Left kidney (tissue), 8 donors: ENCODE measurements around the gene DERA. TPM values are rescaled to one million over a fixed set of nuclear protein-coding genes. Genes with fewer than 3 reads are reported as not detected.
A peak's percentile ranks its signal among the peaks of the same experiment; 100 is the strongest.
"Not testable (repeated sequence)": the region's sequence is repeated elsewhere in the genome, so short reads cannot be mapped to it uniquely, and the experiment has no call there.

Experiments
- DNase-seq: peaks from one replicate; pipeline ENCODE4 v3.0.0-alpha.2; 2013
- long read RNA-seq, 8 donors: transcript quantifications; one replicate each; lab custom pipeline, GENCODE V29; 2026
- polyA plus RNA-seq: library from polyadenylated mRNA; unstranded; fragments of 120-200 nt; gene quantifications from one replicate; pipeline ENCODE4 v1.2.1, GENCODE V29; 2013; ENCODE audit not compliant: insufficient read length

The DERA gene
- polyA plus RNA-seq, result 49.9 TPM
- long read RNA-seq, donor 1, transcript DERA-201 (9 exons, 1,705 nt), result major isoform, 24 of 49 reads
- long read RNA-seq, donor 1, partial matches to known transcripts, result 23 of 49 reads
- long read RNA-seq, donor 1, other reads (novel, unspliced or antisense), result 0 of 49 reads
- long read RNA-seq, donor 2, transcript DERA-201 (9 exons, 1,705 nt), result major isoform, 16 of 33 reads
- long read RNA-seq, donor 2, partial matches to known transcripts, result 17 of 33 reads
- long read RNA-seq, donor 2, other reads (novel, unspliced or antisense), result 0 of 33 reads
- long read RNA-seq, donor 3, transcript DERA-201 (9 exons, 1,705 nt), result major isoform, 13 of 24 reads
- long read RNA-seq, donor 3, partial matches to known transcripts, result 9 of 24 reads
- long read RNA-seq, donor 3, other reads (novel, unspliced or antisense), result 0 of 24 reads
- long read RNA-seq, donor 4, partial matches to known transcripts, result 0 of 2 reads
- long read RNA-seq, donor 4, other reads (novel, unspliced or antisense), result 0 of 2 reads
- long read RNA-seq, donor 5, transcript DERA-201 (9 exons, 1,705 nt), result major isoform, 43 of 63 reads
- long read RNA-seq, donor 5, partial matches to known transcripts, result 17 of 63 reads
- long read RNA-seq, donor 5, other reads (novel, unspliced or antisense), result 0 of 63 reads
- long read RNA-seq, donor 6, transcript DERA-201 (9 exons, 1,705 nt), result major isoform, 19 of 19 reads
- long read RNA-seq, donor 6, partial matches to known transcripts, result 0 of 19 reads
- long read RNA-seq, donor 6, other reads (novel, unspliced or antisense), result 0 of 19 reads
- long read RNA-seq, donor 7, transcript DERA-201 (9 exons, 1,705 nt), result major isoform, 28 of 56 reads
- long read RNA-seq, donor 7, partial matches to known transcripts, result 27 of 56 reads
- long read RNA-seq, donor 7, other reads (novel, unspliced or antisense), result 0 of 56 reads
- long read RNA-seq, donor 8, transcript DERA-201 (9 exons, 1,705 nt), result major isoform, 10 of 16 reads
- long read RNA-seq, donor 8, partial matches to known transcripts, result 5 of 16 reads
- long read RNA-seq, donor 8, other reads (novel, unspliced or antisense), result 0 of 16 reads

DNA sequence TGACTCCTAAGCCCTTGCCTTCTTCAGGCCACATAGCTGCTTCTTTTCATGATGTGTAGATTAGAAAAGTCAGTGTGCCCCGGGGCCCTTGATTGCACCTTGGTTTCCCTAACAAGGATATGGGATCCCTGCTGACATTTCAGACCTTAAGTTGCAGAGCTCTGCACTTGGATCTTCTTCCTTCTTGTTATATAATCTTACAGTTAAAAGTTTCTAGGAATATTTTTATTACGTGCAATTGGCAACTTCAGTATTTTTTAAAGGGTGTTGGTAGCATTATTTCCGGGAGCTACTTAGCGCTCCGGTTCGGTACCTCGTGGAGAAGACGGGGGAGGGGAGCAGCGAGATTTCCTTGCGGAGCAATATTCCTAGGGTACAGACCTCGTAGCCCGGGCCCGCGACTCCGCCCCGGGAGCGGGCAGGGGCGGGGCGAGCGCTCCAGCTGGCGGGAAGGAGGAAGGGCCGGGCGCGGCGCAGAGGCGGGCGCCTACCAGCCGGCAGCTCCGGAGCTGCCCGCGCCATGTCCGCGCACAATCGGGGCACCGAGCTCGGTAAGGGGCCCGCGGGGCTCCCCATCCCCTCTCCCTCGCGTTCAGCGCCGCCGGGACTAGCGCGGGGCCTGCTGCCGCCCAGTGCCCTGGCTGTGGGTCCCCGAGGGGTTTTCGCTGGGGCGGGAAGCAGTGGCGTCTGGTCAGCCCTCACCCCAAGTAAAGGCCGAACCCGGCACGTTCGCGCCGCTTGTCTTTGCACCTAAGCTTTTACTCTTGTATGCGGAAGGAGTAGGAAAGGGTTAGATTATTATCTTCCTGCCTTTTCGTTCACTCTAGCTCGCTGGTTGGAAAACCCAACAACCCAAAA, at the start of gene DERA:
DERA (plus strand) TSS at position 469 of the 858 bp plus-strand sequence; CDS start at position 521, 52 bp downstream.
- peak; percentile 70 for DNase-seq

DNA sequence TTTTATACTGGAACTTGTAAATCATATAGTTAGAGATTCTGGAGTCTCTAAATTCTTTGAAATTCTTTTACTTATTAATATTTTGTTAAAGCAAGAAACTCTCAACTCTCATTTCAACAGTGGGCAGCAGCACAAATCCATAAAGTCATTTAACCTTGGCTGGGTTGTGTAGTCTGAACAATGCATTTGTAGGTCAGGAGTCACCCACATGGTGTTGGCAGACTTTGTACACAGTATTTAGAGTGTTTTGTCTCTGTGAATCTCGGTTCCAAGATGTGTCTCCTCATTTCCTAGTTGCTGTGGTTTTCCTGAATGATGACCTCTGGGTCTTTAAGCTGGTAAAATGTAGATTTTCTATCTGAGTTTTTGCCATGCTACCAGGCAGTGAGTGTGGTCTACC, 49.7 kb upstream of the DERA start:
- no peak for DNase-seq

DNA sequence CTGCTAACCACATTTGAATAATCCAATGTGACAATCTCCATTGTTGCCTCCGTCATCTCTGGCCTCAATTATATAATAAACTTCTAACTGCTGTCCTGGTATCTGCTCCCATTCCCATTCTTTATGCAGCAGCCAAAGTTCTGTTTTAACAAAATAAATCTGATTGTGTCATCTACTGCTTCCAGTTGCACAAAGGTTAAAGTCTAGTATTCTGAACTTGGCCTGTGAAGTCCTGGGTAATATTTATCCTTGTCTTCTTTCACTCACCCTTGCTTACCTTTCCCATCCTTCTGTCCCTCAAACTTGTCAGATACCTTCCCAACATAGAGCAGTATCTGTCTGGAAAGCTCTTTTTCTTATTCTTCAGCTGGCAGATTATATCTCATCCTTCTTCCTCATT, 48.3 kb upstream of the DERA start:
- DNase-seq, result no peak

DNA sequence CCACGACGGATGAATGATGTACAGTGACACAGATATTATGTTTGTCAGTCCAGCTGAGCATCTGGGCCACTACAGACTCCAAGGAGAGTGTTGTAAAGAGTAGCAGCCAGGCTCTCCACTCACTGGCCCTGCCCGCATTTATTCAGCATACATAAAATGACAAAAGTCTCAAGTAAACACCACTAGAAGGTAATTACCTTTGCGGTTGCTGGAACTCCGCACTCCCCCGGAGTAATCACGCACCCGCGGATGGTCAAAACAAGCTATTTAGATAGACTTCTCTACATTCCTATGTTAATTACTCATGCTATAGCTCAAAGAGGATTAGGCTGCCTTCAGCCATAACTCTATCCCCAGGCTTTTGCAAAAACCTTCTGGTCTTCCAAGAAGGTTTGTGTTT, 47.8 kb upstream of the DERA start:
- DNase-seq, result no peak

DNA sequence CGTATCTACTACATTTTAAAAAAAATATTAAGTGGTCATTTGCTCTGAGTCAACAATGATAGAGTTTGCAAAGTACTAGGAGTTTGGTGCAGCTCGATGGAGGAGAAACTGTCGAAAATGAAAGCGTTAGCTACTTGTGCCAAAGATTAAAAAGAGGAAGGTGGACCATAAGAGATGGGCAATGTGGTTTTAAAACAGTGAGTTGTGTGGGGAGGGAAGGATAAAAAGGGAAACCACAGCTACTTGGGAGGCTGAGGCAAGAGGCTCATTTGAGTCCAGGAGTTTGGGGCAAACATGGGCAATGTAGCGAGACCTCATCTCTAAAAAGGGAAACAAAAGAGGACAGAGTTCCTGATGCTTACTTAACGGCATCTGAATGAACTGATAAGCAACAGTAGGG, 47.1 kb upstream of the DERA start:
- no peak for DNase-seq

DNA sequence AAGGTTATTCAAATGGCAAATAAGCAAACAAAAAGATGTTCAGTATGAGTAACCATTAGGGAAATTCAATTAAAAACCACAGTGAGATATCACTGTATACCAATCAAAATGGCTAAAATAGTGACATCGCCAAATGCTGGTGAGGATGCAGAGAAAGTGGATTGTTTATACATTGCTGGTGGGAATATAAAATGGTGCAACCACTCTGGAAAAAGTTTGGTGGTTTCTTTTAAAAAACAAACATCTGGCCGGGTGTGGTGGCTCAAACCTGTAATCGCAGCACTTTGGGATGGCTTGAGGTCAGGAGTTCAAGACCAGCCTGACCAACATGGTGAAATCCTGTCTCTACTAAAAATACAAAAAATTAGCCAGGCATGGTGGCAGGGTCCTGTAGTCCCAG, 42.9 kb upstream of the DERA start:
- no peak for DNase-seq

DNA sequence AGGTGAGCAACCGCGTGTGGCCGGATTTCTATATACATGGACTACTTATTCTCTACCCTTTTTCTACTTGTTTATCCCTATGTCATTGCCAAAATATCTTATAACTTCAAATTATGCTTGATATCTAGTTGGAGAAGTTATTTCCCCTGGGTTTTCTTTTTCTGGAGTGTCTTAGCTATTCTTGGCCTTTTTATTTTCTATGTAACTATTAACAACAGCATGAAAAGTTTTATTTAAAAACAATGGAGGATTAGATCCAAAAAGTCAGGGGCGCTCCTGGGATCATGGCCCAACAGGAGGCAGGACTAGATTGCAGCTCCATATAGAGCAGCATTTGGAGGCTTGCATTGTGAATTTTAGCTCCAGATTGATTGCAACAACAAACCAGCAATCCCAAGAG, 37.6 kb upstream of the DERA start:
- no peak for DNase-seq

DNA sequence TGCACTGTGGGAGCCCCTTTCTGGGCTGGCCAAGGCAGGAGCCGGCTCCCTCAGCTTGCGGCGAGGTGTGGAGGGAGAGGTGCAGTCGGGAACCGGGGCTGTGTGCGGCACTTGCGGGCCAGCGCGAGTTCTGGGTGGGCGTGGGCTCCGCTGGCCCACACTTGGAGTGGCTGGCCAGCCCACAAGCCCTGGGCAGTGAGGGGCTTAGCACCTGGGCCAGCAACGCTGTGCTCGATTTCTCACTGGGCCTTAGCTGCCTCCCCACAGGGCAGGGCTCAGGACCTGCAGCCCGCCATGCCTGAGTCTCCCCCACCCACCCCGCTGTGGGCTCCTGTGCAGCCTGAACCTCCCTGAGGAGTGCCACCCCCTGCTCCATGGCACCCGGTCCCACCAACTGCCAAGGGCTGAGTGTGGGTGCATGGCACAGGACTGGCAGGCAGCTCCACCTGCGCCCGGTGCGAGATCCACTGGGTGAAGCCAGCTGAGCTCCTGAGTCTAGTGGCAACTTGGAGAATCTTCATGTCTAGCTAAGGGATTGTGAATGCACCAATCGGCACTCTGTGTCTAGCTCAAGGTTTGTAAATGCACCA, 36.5 kb upstream of the DERA start:
- DNase-seq, result not testable (repeated sequence)

DNA sequence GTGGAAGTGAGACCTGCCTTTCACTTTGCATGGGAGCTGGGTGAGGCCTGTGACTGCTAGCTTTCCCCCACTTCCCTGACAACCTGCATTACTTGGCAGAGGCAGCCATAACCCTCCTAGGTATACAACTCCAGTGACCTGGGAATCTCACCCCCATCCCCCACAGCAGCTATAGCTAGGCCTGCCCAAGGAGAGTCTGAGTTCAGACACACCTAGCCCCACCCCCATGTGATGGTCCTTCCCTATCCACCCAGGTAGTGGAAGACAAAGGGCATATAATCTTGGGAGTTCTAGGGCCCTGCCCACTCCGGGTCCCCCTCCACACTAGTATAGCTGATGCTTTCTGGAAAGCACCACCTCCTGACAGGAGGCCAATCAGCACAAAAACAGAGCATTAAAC, 35.3 kb upstream of the DERA start:
- no peak for DNase-seq

DNA sequence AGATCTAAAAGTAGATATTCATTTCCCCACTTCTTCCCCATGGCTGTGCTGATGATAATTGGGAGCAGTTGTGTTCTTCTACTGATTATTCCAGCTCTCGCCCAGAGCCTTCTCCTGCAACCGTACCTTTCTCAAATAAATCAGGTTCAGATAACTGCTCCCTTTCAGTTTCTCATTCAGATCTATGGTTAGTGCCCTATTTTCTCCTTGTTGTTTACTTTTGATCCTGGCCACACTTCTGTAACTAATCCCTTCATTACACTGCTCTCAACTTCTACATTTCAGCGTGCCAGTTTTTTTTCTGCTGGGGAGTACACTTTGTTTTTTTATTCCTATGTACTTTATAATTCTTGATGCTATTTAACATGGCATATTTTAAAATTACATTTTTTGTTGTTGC, 31.7 kb upstream of the DERA start:
- DNase-seq, result no peak

DNA sequence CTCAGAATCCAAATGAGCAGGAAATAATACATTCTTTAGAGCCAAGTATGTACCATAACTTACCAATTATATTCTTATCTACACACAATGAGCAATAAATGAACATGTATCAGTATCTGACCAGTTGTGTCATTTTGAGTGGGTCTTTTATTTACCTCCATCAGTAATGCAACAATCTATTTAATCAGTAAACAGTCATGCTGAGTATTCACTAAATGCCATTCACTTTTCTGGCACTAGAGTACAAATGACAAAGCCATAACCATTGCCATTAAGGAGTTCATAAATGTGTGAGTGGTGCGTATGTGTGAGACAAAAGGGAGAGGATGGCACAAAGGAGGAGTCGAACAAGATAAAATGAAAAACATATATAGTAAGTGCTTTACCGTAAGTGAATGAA, 30.4 kb upstream of the DERA start:
- no peak for DNase-seq

DNA sequence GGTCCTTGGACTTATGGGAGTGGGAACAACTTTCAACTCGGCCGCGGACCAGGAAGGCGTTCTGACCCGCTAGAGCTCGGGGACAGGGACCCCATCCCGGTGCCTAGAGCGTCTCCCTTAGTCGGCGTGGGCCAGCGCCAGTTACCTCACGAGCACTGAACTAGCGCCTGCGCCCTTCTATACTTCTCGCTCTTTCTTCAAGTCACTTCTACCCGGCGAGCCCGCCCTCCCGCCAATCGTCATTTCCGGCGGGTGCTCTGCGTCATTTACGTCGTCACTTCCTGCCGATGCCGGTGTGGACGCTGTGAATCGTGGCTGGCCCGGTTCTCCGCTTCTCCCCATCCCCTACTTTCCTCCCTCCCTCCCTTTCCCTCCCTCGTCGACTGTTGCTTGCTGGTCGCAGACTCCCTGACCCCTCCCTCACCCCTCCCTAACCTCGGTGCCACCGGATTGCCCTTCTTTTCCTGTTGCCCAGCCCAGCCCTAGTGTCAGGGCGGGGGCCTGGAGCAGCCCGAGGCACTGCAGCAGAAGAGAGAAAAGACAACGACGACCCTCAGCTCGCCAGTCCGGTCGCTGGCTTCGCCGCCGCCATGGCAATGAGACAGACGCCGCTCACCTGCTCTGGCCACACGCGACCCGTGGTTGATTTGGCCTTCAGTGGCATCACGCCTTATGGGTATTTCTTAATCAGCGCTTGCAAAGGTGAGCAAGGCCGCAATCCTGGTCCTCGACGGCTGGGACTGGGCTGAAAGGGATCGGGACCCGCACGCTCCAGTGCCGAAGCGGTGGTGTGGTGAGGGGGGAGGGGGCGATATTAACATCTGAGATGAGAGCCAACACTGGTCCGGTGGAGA, 28.8 kb upstream of the DERA start, which contains the start of gene STRAP:
STRAP (plus strand) TSS at position 270 of the 854 bp plus-strand sequence; CDS start at position 591, 321 bp downstream.
- peak; percentile 97 for DNase-seq

DNA sequence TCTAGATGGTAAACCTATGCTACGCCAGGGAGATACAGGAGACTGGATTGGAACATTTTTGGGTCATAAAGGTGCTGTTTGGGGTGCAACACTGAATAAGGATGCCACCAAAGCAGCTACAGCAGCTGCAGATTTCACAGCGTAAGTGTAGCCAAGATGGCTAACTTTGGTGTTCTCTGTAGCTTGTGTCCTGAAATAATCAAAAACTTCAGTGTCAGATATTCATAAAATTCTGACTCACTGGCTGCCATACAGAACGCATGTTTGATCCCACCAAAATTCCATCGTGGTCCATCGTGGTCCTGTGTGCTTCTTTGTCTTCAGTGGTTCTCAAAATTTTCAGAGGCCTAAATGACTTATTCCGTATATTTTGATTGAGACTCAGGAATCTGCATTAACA, 27.6 kb upstream of the DERA start:
- peak; percentile 5 for DNase-seq

DNA sequence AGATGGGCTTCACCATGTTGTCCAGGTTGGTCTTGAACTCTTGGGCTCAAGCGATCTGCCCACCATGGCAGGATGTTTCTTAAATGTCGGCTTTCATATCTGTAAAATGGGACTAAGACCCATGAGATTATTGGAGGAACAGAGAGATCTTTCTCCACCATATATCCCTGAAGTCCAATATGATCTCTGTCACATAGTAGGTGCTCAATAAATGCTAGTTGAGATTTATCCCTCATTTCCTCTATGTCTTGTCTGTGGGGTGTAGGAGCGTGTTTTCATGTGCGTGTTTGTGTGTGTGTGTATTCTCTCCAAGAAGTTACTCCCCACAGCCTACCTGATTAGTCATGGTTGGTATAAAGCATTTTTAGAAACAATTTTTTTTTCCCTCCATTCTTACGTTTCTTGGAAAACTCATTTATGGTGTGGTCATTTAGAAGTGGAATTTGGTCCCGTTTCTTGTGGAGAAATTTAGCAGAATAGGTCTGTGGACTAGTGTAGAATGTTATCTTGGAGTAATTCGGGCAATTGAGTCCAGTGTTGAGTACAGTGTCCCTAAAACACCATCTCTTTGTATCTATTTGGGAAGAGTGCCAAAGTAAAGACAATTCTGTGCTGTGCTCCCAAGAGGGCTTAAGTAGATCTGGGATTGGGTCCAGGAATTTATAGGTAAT, 24.6 kb upstream of the DERA start:
- DNase-seq, result no peak

DNA sequence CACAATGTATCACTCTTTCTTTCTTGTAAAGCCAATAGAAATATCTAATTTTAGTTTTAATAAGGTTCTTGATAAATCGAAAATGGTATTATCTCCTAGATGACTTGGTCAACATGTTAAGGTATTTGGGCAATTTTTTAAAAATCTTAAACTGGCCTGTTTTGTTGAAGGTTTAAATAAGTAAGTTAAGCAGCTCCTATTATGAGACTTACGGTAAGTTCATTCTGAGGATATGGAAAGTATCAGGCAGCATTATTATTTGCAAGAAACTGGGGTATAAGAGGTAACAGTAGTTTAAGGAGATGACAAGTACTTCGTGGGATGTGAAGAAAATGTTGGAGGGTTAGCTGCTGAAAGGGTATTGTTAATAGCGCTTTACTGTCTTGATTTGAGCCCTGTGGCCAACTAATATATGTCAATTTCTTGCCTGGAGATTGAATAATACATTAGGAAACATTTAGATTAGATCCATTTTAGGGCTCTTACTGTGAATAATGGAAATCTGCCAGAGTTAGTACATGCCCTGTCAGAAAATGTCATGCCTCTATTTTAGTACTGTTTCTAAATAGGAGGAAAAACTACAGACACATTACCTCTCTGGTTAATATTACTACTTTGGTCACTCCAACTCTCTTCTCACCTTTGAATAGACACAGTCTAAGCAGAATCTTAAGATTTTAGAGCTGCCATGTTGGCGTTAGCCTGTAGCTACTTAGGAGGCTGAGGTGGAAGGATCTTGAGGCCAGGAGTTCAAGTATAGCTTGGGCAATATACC, 23.9 kb upstream of the DERA start:
- no peak for DNase-seq

DNA sequence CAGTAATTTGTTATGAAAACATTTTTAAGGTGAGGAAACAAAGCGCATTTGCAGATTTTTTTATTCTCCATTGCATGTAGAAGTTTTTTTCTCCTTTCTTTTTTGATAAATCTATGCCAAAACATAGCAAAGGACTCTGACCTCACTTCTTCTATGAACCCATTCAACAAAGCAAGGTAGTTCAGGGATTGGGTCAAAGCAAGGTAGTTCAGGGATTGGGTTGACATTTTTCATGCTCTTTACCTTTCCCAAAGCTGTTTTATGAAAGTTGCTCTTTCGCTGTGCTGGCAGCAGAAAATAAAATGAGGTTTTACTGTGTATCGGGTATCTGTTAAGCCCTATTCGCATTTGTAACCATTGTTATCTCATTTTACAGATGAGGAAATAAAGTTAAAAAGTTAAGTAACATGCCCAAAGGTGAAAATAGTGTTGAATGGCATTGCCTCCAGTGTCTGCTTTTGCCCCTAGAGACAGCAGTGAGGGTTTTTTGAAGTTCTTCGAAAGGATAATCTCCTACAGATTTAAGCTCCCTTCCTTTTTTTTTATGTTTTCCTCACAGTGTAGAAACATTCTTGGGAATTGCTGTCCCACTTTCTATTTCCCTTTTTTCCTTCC, 18.4 kb upstream of the DERA start:
- no peak for DNase-seq

DNA sequence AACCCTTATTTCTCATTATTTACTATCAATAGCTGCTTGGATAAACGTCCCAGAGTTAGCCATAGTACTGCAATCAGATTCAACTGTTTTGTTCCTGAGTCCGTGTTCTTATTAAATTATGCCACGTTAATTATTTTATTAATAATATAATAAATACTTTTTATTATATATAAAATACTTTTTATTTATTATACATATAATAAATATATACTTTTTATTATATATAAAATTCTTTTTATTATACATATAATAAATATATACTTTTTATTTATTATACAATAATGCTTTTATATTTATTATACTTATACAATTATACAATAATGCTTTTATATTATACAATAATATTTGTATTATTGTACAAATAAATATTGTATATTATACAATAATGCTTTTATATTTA, 17.9 kb upstream of the DERA start:
- DNase-seq, result no peak

DNA sequence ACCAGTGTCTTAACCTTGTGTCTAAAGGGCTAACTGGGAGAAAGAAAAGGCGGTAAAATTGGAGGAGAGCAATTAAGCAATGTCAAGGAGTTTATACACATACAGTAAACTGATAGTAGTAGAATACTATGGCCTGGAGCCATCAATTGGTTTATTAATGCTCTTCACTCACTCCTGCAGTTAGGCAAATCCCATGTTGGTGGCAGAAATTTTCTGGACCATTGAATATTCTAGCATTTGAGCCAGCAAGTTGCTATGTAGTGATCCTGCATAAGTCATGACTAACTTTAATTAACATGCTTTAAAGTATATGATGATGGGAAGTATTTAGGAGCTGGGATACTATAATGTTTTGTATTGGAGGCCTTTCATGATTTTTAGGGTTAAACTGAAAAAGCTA, 14.3 kb upstream of the DERA start:
- no peak for DNase-seq
